Osteoblast (primary cell): Measurements from ENCODE around the gene SALL3. TPM values are rescaled to one million over a fixed set of nuclear protein-coding genes. Genes with fewer than 3 reads are reported as not detected.

ENCODE experiments used
- DNase-seq: peaks from one replicate; pipeline ENCODE4 v3.0.0; 2011; ENCODE audit warnings: low spot score, mixed read lengths; ENCODE audit not compliant: insufficient read length; ENCODE audit errors: missing footprints
- H2AFZ ChIP-seq: 2 replicates; pipeline ENCODE4 v1.6.0; 2011; ENCODE audit warnings: mild to moderate bottlenecking, low read length
- H3K27ac ChIP-seq: 2 replicates; pipeline ENCODE4 v1.5.1; 2011; ENCODE audit warnings: mild to moderate bottlenecking, low read depth, low read length, moderate library complexity
- H3K27me3 ChIP-seq: 2 replicates; pipeline ENCODE4 v1.6.0; 2012; ENCODE audit warnings: mild to moderate bottlenecking, control low read depth, inconsistent platforms, low read length, moderate library complexity; ENCODE audit not compliant: insufficient read depth
- H3K36me3 ChIP-seq: 2 replicates; pipeline ENCODE4 v1.5.1; 2011; ENCODE audit warnings: mild to moderate bottlenecking, low read length, control low read depth, moderate library complexity; ENCODE audit not compliant: insufficient read depth
- H3K4me1 ChIP-seq: 2 replicates; pipeline ENCODE4 v1.5.1; 2011; ENCODE audit warnings: mild to moderate bottlenecking, low read length, control low read depth, moderate library complexity; ENCODE audit not compliant: insufficient read depth
- H3K4me2 ChIP-seq: 2 replicates; pipeline ENCODE4 v1.6.0; 2011; ENCODE audit warnings: mild to moderate bottlenecking, low read length; ENCODE audit not compliant: insufficient read depth
- H3K4me3 ChIP-seq: fragments of 200-600 bp; sonication (generic); 3 replicates; pipeline ENCODE4 v1.5.1; 2012; ENCODE audit warnings: mild to moderate bottlenecking, low read length, inconsistent platforms; ENCODE audit not compliant: insufficient read depth
- H3K79me2 ChIP-seq: 2 replicates; pipeline ENCODE4 v1.6.0; 2012; ENCODE audit warnings: mild to moderate bottlenecking, low read length, control low read depth, inconsistent platforms; ENCODE audit not compliant: insufficient read depth
- H3K9me3 ChIP-seq: 2 replicates; pipeline ENCODE4 v1.5.1; 2011; ENCODE audit warnings: low read depth, low read length, control low read depth
- H4K20me1 ChIP-seq: 2 replicates; pipeline ENCODE4 v1.6.0; 2012; ENCODE audit warnings: mild to moderate bottlenecking, low read length, control low read depth; ENCODE audit not compliant: insufficient read depth
- total RNA-seq: library from RNA; depleted of rRNA; stranded (reverse); fragments of >200 nt; gene quantifications from 2 replicates; pipeline ENCODE4 v1.2.3, GENCODE V29; 2012
- TF ChIP-seq, protein P1 (sequence below): IDR thresholded peaks from 2 replicates; pipeline ENCODE4 v1.5.1; 2011; ENCODE audit warnings: mild to moderate bottlenecking, low read depth, low read length, moderate library complexity; ENCODE audit errors: extremely low read depth

The SALL3 gene
- total RNA-seq, 1 donor = not detected

GRCh38 chr18:79042276-79042675 is 62.7 kb downstream of the SALL3 start:
- H3K36me3 ChIP-seq = no peaks in the 10 kb centered on the region
- TF ChIP-seq, protein P1, sequence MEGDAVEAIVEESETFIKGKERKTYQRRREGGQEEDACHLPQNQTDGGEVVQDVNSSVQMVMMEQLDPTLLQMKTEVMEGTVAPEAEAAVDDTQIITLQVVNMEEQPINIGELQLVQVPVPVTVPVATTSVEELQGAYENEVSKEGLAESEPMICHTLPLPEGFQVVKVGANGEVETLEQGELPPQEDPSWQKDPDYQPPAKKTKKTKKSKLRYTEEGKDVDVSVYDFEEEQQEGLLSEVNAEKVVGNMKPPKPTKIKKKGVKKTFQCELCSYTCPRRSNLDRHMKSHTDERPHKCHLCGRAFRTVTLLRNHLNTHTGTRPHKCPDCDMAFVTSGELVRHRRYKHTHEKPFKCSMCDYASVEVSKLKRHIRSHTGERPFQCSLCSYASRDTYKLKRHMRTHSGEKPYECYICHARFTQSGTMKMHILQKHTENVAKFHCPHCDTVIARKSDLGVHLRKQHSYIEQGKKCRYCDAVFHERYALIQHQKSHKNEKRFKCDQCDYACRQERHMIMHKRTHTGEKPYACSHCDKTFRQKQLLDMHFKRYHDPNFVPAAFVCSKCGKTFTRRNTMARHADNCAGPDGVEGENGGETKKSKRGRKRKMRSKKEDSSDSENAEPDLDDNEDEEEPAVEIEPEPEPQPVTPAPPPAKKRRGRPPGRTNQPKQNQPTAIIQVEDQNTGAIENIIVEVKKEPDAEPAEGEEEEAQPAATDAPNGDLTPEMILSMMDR = no peak
- no peak for DNase-seq
- no peaks in the 10 kb centered on the region for H3K27me3 ChIP-seq
- H4K20me1 ChIP-seq = no peaks in the 10 kb centered on the region
- H3K4me1 ChIP-seq = no peaks in the 10 kb centered on the region
- no peak overlapping the region for H3K27ac ChIP-seq
- H3K9me3 ChIP-seq = no peaks in the 10 kb centered on the region
- H3K4me3 ChIP-seq = no peak overlapping the region
- H2AFZ ChIP-seq = no peak overlapping the region
- no peak overlapping the region for H3K4me2 ChIP-seq
- H3K79me2 ChIP-seq = no peaks in the 10 kb centered on the region

DNA sequence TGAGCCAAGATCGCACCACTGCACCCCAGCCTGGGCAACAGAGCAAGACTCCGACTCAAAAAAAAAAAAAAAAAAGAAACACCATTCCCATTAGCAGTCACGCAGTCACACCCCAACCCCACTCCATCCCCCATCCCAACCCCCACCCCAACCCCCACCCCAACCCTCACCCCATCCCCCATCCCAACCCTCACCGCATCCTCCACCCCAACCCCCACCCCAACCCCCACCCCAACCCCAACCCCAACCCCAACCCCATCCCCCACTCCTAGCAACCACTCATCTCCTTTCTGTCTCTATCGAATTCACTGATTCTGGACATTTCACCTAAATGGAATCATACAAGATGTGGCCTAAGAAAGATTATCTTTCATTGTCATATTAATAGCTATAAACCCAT is 63.7 kb downstream of the SALL3 start:
- no peak overlapping the region for H3K4me3 ChIP-seq
- no peaks in the 10 kb centered on the region for H3K27me3 ChIP-seq
- H3K4me1 ChIP-seq = no peaks in the 10 kb centered on the region
- no peak overlapping the region for H3K27ac ChIP-seq
- TF ChIP-seq, protein P1 = no peak
- no peaks in the 10 kb centered on the region for H4K20me1 ChIP-seq
- no peak for DNase-seq
- no peaks in the 10 kb centered on the region for H3K79me2 ChIP-seq
- H2AFZ ChIP-seq = no peak overlapping the region
- H3K36me3 ChIP-seq = no peaks in the 10 kb centered on the region
- H3K9me3 ChIP-seq = no peaks in the 10 kb centered on the region
- no peak overlapping the region for H3K4me2 ChIP-seq

DNA sequence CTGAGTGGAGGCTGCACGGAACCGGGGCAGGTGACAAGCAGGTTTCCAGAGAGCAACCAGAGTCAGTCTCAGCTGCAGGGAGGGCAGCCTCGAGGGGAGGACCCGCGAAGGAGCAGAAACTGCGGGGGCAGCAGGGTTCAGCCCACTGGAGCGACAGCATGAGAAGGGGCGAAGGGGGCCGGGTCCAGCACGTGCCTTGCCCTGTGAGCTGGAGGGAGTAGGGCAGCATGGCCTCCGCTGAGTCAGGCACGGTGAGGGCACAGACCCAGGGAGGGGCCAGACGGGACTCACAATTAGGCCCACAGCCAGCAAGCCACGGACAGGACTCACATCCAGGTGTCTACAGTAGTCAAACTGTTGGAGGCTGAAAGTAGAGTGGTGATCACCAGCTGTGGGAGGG is 66.9 kb downstream of the SALL3 start:
- H3K36me3 ChIP-seq = no peaks in the 10 kb centered on the region
- H4K20me1 ChIP-seq = no peaks in the 10 kb centered on the region
- no peak overlapping the region for H3K4me3 ChIP-seq
- H3K79me2 ChIP-seq = no peaks in the 10 kb centered on the region
- no peaks in the 10 kb centered on the region for H3K27me3 ChIP-seq
- TF ChIP-seq, protein P1 = no peak
- H3K4me1 ChIP-seq = no peaks in the 10 kb centered on the region
- H3K9me3 ChIP-seq = no peaks in the 10 kb centered on the region
- H3K27ac ChIP-seq = no peak overlapping the region
- H3K4me2 ChIP-seq = no peak overlapping the region
- no peak overlapping the region for H2AFZ ChIP-seq
- DNase-seq = no peak

- no peaks in the 10 kb centered on the region for H4K20me1 ChIP-seq
- H3K4me2 ChIP-seq = no peak overlapping the region
- no peaks in the 10 kb centered on the region for H3K4me1 ChIP-seq
- no peaks in the 10 kb centered on the region for H3K36me3 ChIP-seq
- H2AFZ ChIP-seq = no peak overlapping the region
- no peak for DNase-seq
- H3K27ac ChIP-seq = no peak overlapping the region
- H3K79me2 ChIP-seq = no peaks in the 10 kb centered on the region
- no peaks in the 10 kb centered on the region for H3K27me3 ChIP-seq
- TF ChIP-seq, protein P1 = no peak
- no peaks in the 10 kb centered on the region for H3K9me3 ChIP-seq
- no peak overlapping the region for H3K4me3 ChIP-seq
Observed at GRCh38 chr18:79047556-79048244, 68.1 kb downstream of the SALL3 start.
